Measurements from ENCODE around the gene PAF1. TPM values are rescaled to one million over a fixed set of nuclear protein-coding genes. Genes with fewer than 3 reads are reported as not detected.

The PAF1 gene
- total and polyA plus RNA-seq, 2 donors (not counting 3 experiments of a cell fraction or from before 2014, with no cell fraction given) = 55.1 to 90.8 TPM

GRCh38 chr19:39336483-39336882 is 54.4 kb downstream of the PAF1 start:
- Histone ChIP-seq H3K9me3 (replicated peaks; ENCODE audit: control insufficient read depth, insufficient read depth, low read length) (no peaks in the 10 kb centered on the region), H3K9ac (replicated peaks; ENCODE audit: extremely low read depth, insufficient read depth, low read length) (no peak overlapping the region), H3K27ac (ENCODE audit: insufficient read depth, low read depth, low read length) (no peak overlapping the region), H3K9me1 (replicated peaks; ENCODE audit: control insufficient read depth, extremely low read depth, insufficient read depth, low read length) (no peaks in the 10 kb centered on the region), H2AFZ (ENCODE audit: low read depth, low read length) (no peak overlapping the region), H4K20me1 (replicated peaks; ENCODE audit: control insufficient read depth, extremely low read depth, insufficient read depth, low read length) (no peaks in the 10 kb centered on the region), H3K4me2 (ENCODE audit: insufficient read depth, low read length) (no peak overlapping the region), H3K4me1 (ENCODE audit: control insufficient read depth, extremely low read depth, insufficient read depth, low read length) (peaks cover 12% of the 10 kb centered on the region), H3K36me3 (ENCODE audit: control insufficient read depth in 2 of 2, extremely low read depth in 1 of 2, insufficient read depth in 2 of 2, low read length in 2 of 2) (no peaks in the 10 kb centered on the region), H3K79me2 (ENCODE audit: control insufficient read depth, insufficient read depth, low read length) (peaks cover 1% of the 10 kb centered on the region), H3K27me3 (ENCODE audit: control insufficient read depth in 2 of 2, insufficient read depth in 2 of 2, low read length in 2 of 2) (no peaks in the 10 kb centered on the region), H3K4me3 (replicated peaks in 1 of 3; ENCODE audit: insufficient read depth in 1 of 3, low read depth in 1 of 3, low read length in 3 of 3) (no peak overlapping the region)
- CTCF ChIA-PET = interaction anchor here (1.3 to 1.6 kb wide), 2 partner anchors 9 to 214 kb away, joined by 4 to 5 read pairs; no protein-coding TSS in a partner anchor
- dilution Hi-C loops (cut with MboI; ENCODE audit: extremely low pct_ligation_motif_present, low sequenced_read_pairs) = no loop called here
- intact Hi-C loops (cut with micrococcal nuclease) = no loop called here
- POLR2A ChIA-PET = no interaction called here
- no peak for FAIRE-seq
- BruUV-seq (replicated peaks) = no TSS peak
- DNase-seq (ENCODE audit: low read depth, low spot score) = no peak
- TF ChIP-seq FOS (IDR thresholded peaks at IDR 0.05; ENCODE audit: borderline replicate concordance, insufficient read depth, low read length) = no peak
- TF ChIP-seq GATA2 (IDR thresholded peaks at IDR 0.05; ENCODE audit: insufficient read depth, insufficient read length, low read depth, low read length) = no peak
- TF ChIP-seq CTCF (IDR thresholded peaks at IDR 0.05; ENCODE audit: extremely low read depth in 1 of 2, insufficient read depth in 1 of 2, low read depth in 1 of 2, low read length in 2 of 2) = no peak
- no peak for TF ChIP-seq POLR2A (IDR thresholded peaks at IDR 0.05; ENCODE audit: low read depth, low read length)
- TF ChIP-seq MYC (IDR thresholded peaks at IDR 0.05; ENCODE audit: low read depth, low read length) = no peak
- TF ChIP-seq MAX (IDR thresholded peaks at IDR 0.05; ENCODE audit: insufficient read depth, insufficient read length) = no peak
- TF ChIP-seq POLR2AphosphoS5 (IDR thresholded peaks at IDR 0.05; ENCODE audit: insufficient read depth, low read depth, low read length) = no peak
- no peak for TF ChIP-seq EZH2 (IDR thresholded peaks at IDR 0.05; ENCODE audit: borderline replicate concordance, low read depth, low read length, severe bottlenecking)
- no peak for TF ChIP-seq JUN (IDR thresholded peaks at IDR 0.05; ENCODE audit: borderline replicate concordance, insufficient read depth, insufficient read length, low read depth)

Small RNAs within 50 kb of the gene (microRNA-seq; reads per million reads assigned to microRNA genes)
- gene MIR4530 (ENCODE audit: borderline number of aligned reads, borderline replicate concordance) = not detected

Small RNAs within 50 kb of the gene (small RNA-seq; reads per million reads assigned to genes)
- gene AC011445.2 (ENCODE audit: insufficient read depth, insufficient read length, low read depth, low replicate concordance) (not detected), gene MIR4530 (ENCODE audit: insufficient read depth, insufficient read length, low read depth, low replicate concordance) (not detected), gene RN7SL566P (ENCODE audit: insufficient read depth, insufficient read length, low read depth, low replicate concordance) (not detected)

Other genes starting within 250 kb of the PAF1 start
- gene NCCRP1, start 194.1 kb downstream of the PAF1 start, total RNA-seq = not detected in 2 replicates
- gene NCCRP1, start 194.1 kb downstream of the PAF1 start, polyA plus RNA-seq = 0.06 TPM in 1 of 2 replicates, not detected in the other
- not detected in 2 replicates for gene SYCN, start 186.8 kb downstream of the PAF1 start, total RNA-seq
- gene SYCN, start 186.8 kb downstream of the PAF1 start, polyA plus RNA-seq = not detected in 2 replicates
- not detected in 2 replicates for gene IFNL3, start 146.1 kb downstream of the PAF1 start, total RNA-seq
- not detected in 2 replicates for gene IFNL3, start 146.1 kb downstream of the PAF1 start, polyA plus RNA-seq
- not detected in 2 replicates for gene IFNL4, start 142.2 kb downstream of the PAF1 start, total RNA-seq
- not detected in 2 replicates for gene IFNL4, start 142.2 kb downstream of the PAF1 start, polyA plus RNA-seq
- not detected in 2 replicates for gene IFNL2, start 122.7 kb downstream of the PAF1 start, total RNA-seq
- not detected in 2 replicates for gene IFNL2, start 122.7 kb downstream of the PAF1 start, polyA plus RNA-seq
- not detected in 2 replicates for gene IFNL1, start 94.7 kb downstream of the PAF1 start, total RNA-seq
- gene IFNL1, start 94.7 kb downstream of the PAF1 start, polyA plus RNA-seq = not detected in 2 replicates
- gene LRFN1, start 70.2 kb downstream of the PAF1 start, total RNA-seq = 1.4 and 1.5 TPM in 2 replicates
- 0.38 and 0.39 TPM in 2 replicates for gene LRFN1, start 70.2 kb downstream of the PAF1 start, polyA plus RNA-seq
- gene GMFG, start 55.1 kb downstream of the PAF1 start, total RNA-seq = 39.5 and 41.5 TPM in 2 replicates
- 9.2 and 13.7 TPM in 2 replicates for gene GMFG, start 55.1 kb downstream of the PAF1 start, polyA plus RNA-seq
- gene SAMD4B, start 48.7 kb downstream of the PAF1 start, total RNA-seq = 82.1 and 87.7 TPM in 2 replicates
- gene SAMD4B, start 48.7 kb downstream of the PAF1 start, polyA plus RNA-seq = 84.2 and 98.0 TPM in 2 replicates
- gene MED29, start 272 bp upstream of the PAF1 start, total RNA-seq = 24.7 and 25.5 TPM in 2 replicates
- 50.4 and 60.3 TPM in 2 replicates for gene MED29, start 272 bp upstream of the PAF1 start, polyA plus RNA-seq
- gene ZFP36, start 15.7 kb upstream of the PAF1 start, total RNA-seq = 12.2 and 26.5 TPM in 2 replicates
- gene ZFP36, start 15.7 kb upstream of the PAF1 start, polyA plus RNA-seq = 16.3 and 21.7 TPM in 2 replicates
- 74.1 TPM in 2 replicates for gene PLEKHG2, start 21.6 kb upstream of the PAF1 start, total RNA-seq
- 26.4 and 44.7 TPM in 2 replicates for gene PLEKHG2, start 21.6 kb upstream of the PAF1 start, polyA plus RNA-seq
- gene RPS16, start 44.8 kb upstream of the PAF1 start, total RNA-seq = 1,735 and 1,768 TPM in 2 replicates
- gene RPS16, start 44.8 kb upstream of the PAF1 start, polyA plus RNA-seq = 5,244 and 6,084 TPM in 2 replicates
- 108 and 120 TPM in 2 replicates for gene SUPT5H, start 54.5 kb upstream of the PAF1 start, total RNA-seq
- gene SUPT5H, start 54.5 kb upstream of the PAF1 start, polyA plus RNA-seq = 81.8 and 87.6 TPM in 2 replicates
- gene TIMM50, start 89.7 kb upstream of the PAF1 start, total RNA-seq = 85.7 and 86.1 TPM in 2 replicates
- gene TIMM50, start 89.7 kb upstream of the PAF1 start, polyA plus RNA-seq = 118 and 124 TPM in 2 replicates
- gene DLL3, start 107.8 kb upstream of the PAF1 start, total RNA-seq = 0.40 and 0.55 TPM in 2 replicates
- 0.73 and 0.89 TPM in 2 replicates for gene DLL3, start 107.8 kb upstream of the PAF1 start, polyA plus RNA-seq
- gene SELENOV, start 124.0 kb upstream of the PAF1 start, total RNA-seq = not detected in 2 replicates
- gene SELENOV, start 124.0 kb upstream of the PAF1 start, polyA plus RNA-seq = not detected in 2 replicates
- gene EID2B, start 141.7 kb upstream of the PAF1 start, total RNA-seq = 3.0 and 3.9 TPM in 2 replicates
- gene EID2B, start 141.7 kb upstream of the PAF1 start, polyA plus RNA-seq = 1.6 and 1.7 TPM in 2 replicates
- 17.4 and 19.2 TPM in 2 replicates for gene EID2, start 149.1 kb upstream of the PAF1 start, total RNA-seq
- gene EID2, start 149.1 kb upstream of the PAF1 start, polyA plus RNA-seq = 6.6 TPM in 2 replicates
- not detected in 2 replicates for gene LGALS13, start 211.4 kb upstream of the PAF1 start, total RNA-seq
- gene LGALS13, start 211.4 kb upstream of the PAF1 start, polyA plus RNA-seq = not detected in 2 replicates

All from endothelial cell of umbilical vein (primary cell).